ENCODE measurements around the gene IGIP.

Gene IGIP

GRCh38 chr5:140166911-140167310 is 41.2 kb downstream of the IGIP start:
- no peak for DNase-seq

GRCh38 chr5:140168371-140168770 is 42.6 kb downstream of the IGIP start:
- no peak for DNase-seq

- DNase-seq: no peak
Observed at GRCh38 chr5:140169410-140169809, 43.7 kb downstream of the IGIP start.

GRCh38 chr5:140172483-140172882 is 46.7 kb downstream of the IGIP start:
- no peak for DNase-seq

- DNase-seq: no peak
Observed at GRCh38 chr5:140174014-140174413, 48.3 kb downstream of the IGIP start.

GRCh38 chr5:140174465-140175366 is 49.0 kb downstream of the IGIP start, which contains the start of gene CYSTM1:
TSS of gene CYSTM1 (plus strand) at chr5:140175188. CDS start at chr5:140194466, 19,278 bp downstream.
- DNase-seq: peak; percentile 90

GRCh38 chr5:140175367-140176030 is 49.8 kb downstream of the IGIP start:
- DNase-seq: peak; percentile 45

- DNase-seq: no peak
Observed at GRCh38 chr5:140176031-140176387, 50.3 kb downstream of the IGIP start.

- no peak for DNase-seq
Observed at GRCh38 chr5:140178086-140178410, 52.3 kb downstream of the IGIP start.

- no peak for DNase-seq
Observed at GRCh38 chr5:140178482-140179116, 52.9 kb downstream of the IGIP start.
